Neutrophil (primary cell): ENCODE measurements around the gene CHTOP.
"Not testable (repeated sequence)": the region's sequence is repeated elsewhere in the genome, so short reads cannot be mapped to it uniquely, and the experiment has no call there.

Experiments
- H3K27ac ChIP-seq: fragments of 200-600 bp; sonication (generic); 2 replicates; pipeline ENCODE4 v1.5.1; 2016; ENCODE audit warnings: mild to moderate bottlenecking, moderate library complexity
- H3K27me3 ChIP-seq: fragments of 200-600 bp; sonication (generic); 2 replicates; pipeline ENCODE4 v1.6.0; 2016; ENCODE audit warnings: mild to moderate bottlenecking
- H3K36me3 ChIP-seq: fragments of 200-600 bp; sonication (generic); 2 replicates; pipeline ENCODE4 v1.5.1; 2017
- H3K4me1 ChIP-seq, 2 experiments: fragments of 200-600 bp in 1 of 2; sonication (generic) in 1 of 2; 1 replicate in 1 of 2; 2 replicates in 1 of 2; pipeline versions ENCODE4 v1.5.1 to v1.6.1; 2013 to 2016; ENCODE audit warnings: low read depth in 1 of 2, low read length in 1 of 2, mild to moderate bottlenecking in 1 of 2, moderate library complexity in 1 of 2; ENCODE audit not compliant: control insufficient read depth in 1 of 2, insufficient read depth in 1 of 2
- H3K4me3 ChIP-seq, 2 experiments: fragments of 200-600 bp in 1 of 2; sonication (generic) in 1 of 2; 1 replicate in 1 of 2; 2 replicates in 1 of 2; pipeline ENCODE4 v1.5.1; 2013 to 2016; ENCODE audit warnings: low read depth in 1 of 2, low read length in 1 of 2, mild to moderate bottlenecking in 1 of 2, moderate library complexity in 1 of 2
- H3K9me3 ChIP-seq: fragments of 200-600 bp; sonication (generic); 2 replicates; pipeline ENCODE4 v1.5.1; 2016
- CTCF ChIP-seq: fragments of 200-600 bp; sonication (generic); IDR thresholded peaks from 2 replicates; pipeline ENCODE4 v1.5.1; 2016; ENCODE audit warnings: antibody characterized with exemption

The CHTOP gene

GRCh38 chr1:153636312-153636711 is 2.4 kb downstream of the CHTOP start:
- Histone ChIP-seq H3K4me3 (no peak overlapping the region), H3K36me3 (peaks cover 53% of the 10 kb centered on the region), H3K4me1 (peaks cover 9 to 17% of the 10 kb centered on the region in 2 experiments), H3K27ac (peak overlapping the region; percentile 18), H3K9me3 (no peaks in the 10 kb centered on the region), H3K27me3 (no peaks in the 10 kb centered on the region)
- no peak for TF ChIP-seq CTCF

- no peaks in the 10 kb centered on the region for H3K9me3 ChIP-seq
- H3K27ac ChIP-seq, result no peak overlapping the region
- peaks cover 9 to 15% of the 10 kb centered on the region in 2 experiments for H3K4me1 ChIP-seq
- peaks cover 72% of the 10 kb centered on the region for H3K36me3 ChIP-seq
- no peak overlapping the region for H3K4me3 ChIP-seq
- H3K27me3 ChIP-seq, result no peaks in the 10 kb centered on the region
- no peak for TF ChIP-seq CTCF
Observed at GRCh38 chr1:153638261-153638660, 4.4 kb downstream of the CHTOP start.

GRCh38 chr1:153639280-153639679 is 5.4 kb downstream of the CHTOP start:
- Histone ChIP-seq H3K27me3 (no peaks in the 10 kb centered on the region), H3K27ac (no peak overlapping the region), H3K4me1 (peaks cover 9% of the 10 kb centered on the region in 2 experiments), H3K9me3 (no peaks in the 10 kb centered on the region), H3K36me3 (peaks cover 82% of the 10 kb centered on the region), H3K4me3 (no peak overlapping the region)
- TF ChIP-seq CTCF, result no peak

- not testable (repeated sequence) for H3K27me3 ChIP-seq, H3K27ac ChIP-seq, H3K9me3 ChIP-seq, H3K4me1 ChIP-seq, H3K4me3 ChIP-seq
- peaks cover 92% of the 10 kb centered on the region for H3K36me3 ChIP-seq
Observed at GRCh38 chr1:153640213-153640612, 6.3 kb downstream of the CHTOP start.

GRCh38 chr1:153640861-153641260 is 7.0 kb downstream of the CHTOP start:
- no peak overlapping the region for H3K27ac ChIP-seq
- H3K27me3 ChIP-seq, result no peaks in the 10 kb centered on the region
- H3K4me1 ChIP-seq, result peaks cover 0 to 1% of the 10 kb centered on the region in 2 experiments
- H3K4me3 ChIP-seq, result no peak overlapping the region
- H3K36me3 ChIP-seq, result peaks cover 98% of the 10 kb centered on the region
- H3K9me3 ChIP-seq, result no peaks in the 10 kb centered on the region
- TF ChIP-seq CTCF, result no peak

GRCh38 chr1:153642161-153642560 is 8.3 kb downstream of the CHTOP start:
- H3K27ac ChIP-seq, result no peak overlapping the region
- no peak for TF ChIP-seq CTCF
- H3K4me3 ChIP-seq, result no peak overlapping the region
- peaks cover 89% of the 10 kb centered on the region for H3K36me3 ChIP-seq
- H3K9me3 ChIP-seq, result no peaks in the 10 kb centered on the region
- peaks cover 9 to 14% of the 10 kb centered on the region in 2 experiments for H3K4me1 ChIP-seq
- H3K27me3 ChIP-seq, result no peaks in the 10 kb centered on the region
